H9 (cell line): ENCODE data around the gene ZNF611. TPM values are rescaled to one million over a fixed set of nuclear protein-coding genes. Genes with fewer than 3 reads are reported as not detected.
A peak's percentile ranks its signal among the peaks of the same experiment; 100 is the strongest.

Experiments
- DNase-seq: peaks from one replicate; pipeline ENCODE4 v3.0.0-alpha.2; 2017
- H2AFZ ChIP-seq: one replicate; pipeline ENCODE4 v1.6.1; 2013; ENCODE audit warnings: mild to moderate bottlenecking, low read length, control low read depth, moderate library complexity
- H2AK5ac ChIP-seq: 2 replicates; pipeline ENCODE4 v1.6.1; 2013; ENCODE audit warnings: low read length, control low read depth, mixed read lengths; ENCODE audit not compliant: insufficient read length
- H2BK120ac ChIP-seq: one replicate; pipeline ENCODE4 v1.6.1; 2013; ENCODE audit warnings: low read depth, mild to moderate bottlenecking, low read length, control low read depth, inconsistent platforms; ENCODE audit not compliant: poor library complexity, severe bottlenecking
- H2BK12ac ChIP-seq: 2 replicates; pipeline ENCODE4 v1.6.1; 2013; ENCODE audit warnings: low read length, control low read depth, mixed read lengths, low read depth; ENCODE audit not compliant: insufficient read length
- H2BK15ac ChIP-seq: 2 replicates; pipeline ENCODE4 v1.6.1; 2013; ENCODE audit warnings: low read depth, low read length, control low read depth
- H2BK20ac ChIP-seq: one replicate; pipeline ENCODE4 v1.6.1; 2013; ENCODE audit warnings: low read depth, mild to moderate bottlenecking, low read length, control low read depth, inconsistent platforms; ENCODE audit not compliant: poor library complexity, severe bottlenecking
- H2BK5ac ChIP-seq: 2 replicates; pipeline ENCODE4 v1.6.1; 2013; ENCODE audit warnings: low read length, control low read depth, mixed read lengths; ENCODE audit not compliant: insufficient read length
- H3K14ac ChIP-seq: 2 replicates; pipeline ENCODE4 v1.6.1; 2013; ENCODE audit warnings: low read length, control low read depth; ENCODE audit not compliant: insufficient read depth
- H3K18ac ChIP-seq: 2 replicates; pipeline ENCODE4 v1.6.1; 2013; ENCODE audit warnings: low read depth, mild to moderate bottlenecking, mixed read lengths, low read length, control low read depth; ENCODE audit not compliant: insufficient read length
- H3K23ac ChIP-seq: 2 replicates; pipeline ENCODE4 v1.6.1; 2013; ENCODE audit warnings: low read length, control low read depth, mixed read lengths, low read depth; ENCODE audit not compliant: insufficient read length
- H3K23me2 ChIP-seq: 2 replicates; pipeline ENCODE4 v1.6.1; 2013; ENCODE audit warnings: low read depth, mild to moderate bottlenecking, mixed read lengths, low read length, control low read depth; ENCODE audit not compliant: insufficient read length, poor library complexity, severe bottlenecking
- H3K27ac ChIP-seq: 2 replicates; pipeline ENCODE4 v1.5.1; 2013; ENCODE audit warnings: low read length, control low read depth, mixed read lengths, low read depth; ENCODE audit not compliant: insufficient read length
- H3K27me3 ChIP-seq: 2 replicates; pipeline ENCODE4 v1.6.1; 2013; ENCODE audit warnings: low read length, control low read depth, inconsistent platforms; ENCODE audit not compliant: insufficient read depth
- H3K4ac ChIP-seq: 2 replicates; pipeline ENCODE4 v1.6.1; 2013; ENCODE audit warnings: low read depth, mild to moderate bottlenecking, control low read depth, inconsistent platforms, low read length, moderate library complexity
- H3K4me1 ChIP-seq: 2 replicates; pipeline ENCODE4 v1.6.1; 2013; ENCODE audit warnings: low read length, control low read depth, inconsistent platforms; ENCODE audit not compliant: insufficient read depth
- H3K4me2 ChIP-seq: 2 replicates; pipeline ENCODE4 v1.6.1; 2013; ENCODE audit warnings: low read length, control low read depth, mixed read lengths; ENCODE audit not compliant: insufficient read length, insufficient read depth
- H3K56ac ChIP-seq: 2 replicates; pipeline ENCODE4 v1.6.1; 2013; ENCODE audit warnings: low read depth, mild to moderate bottlenecking, mixed read lengths, low read length, control low read depth; ENCODE audit not compliant: insufficient read length
- H3K79me1 ChIP-seq: 2 replicates; pipeline ENCODE4 v1.6.1; 2013; ENCODE audit warnings: low read depth, mild to moderate bottlenecking, moderate library complexity, low read length, control low read depth, inconsistent platforms; ENCODE audit not compliant: insufficient read depth, poor library complexity, severe bottlenecking
- H3K79me2 ChIP-seq: 2 replicates; pipeline ENCODE4 v1.6.1; 2013; ENCODE audit warnings: low read length, control low read depth, inconsistent platforms; ENCODE audit not compliant: insufficient read depth
- H3K9ac ChIP-seq: 2 replicates; pipeline ENCODE4 v1.6.1; 2013; ENCODE audit warnings: low read length, control low read depth, mixed read lengths; ENCODE audit not compliant: insufficient read length; ENCODE audit errors: extremely low read depth
- H3K9me3 ChIP-seq: one replicate; pipeline ENCODE4 v1.6.1; 2013; ENCODE audit warnings: low read depth, low read length, inconsistent platforms; ENCODE audit not compliant: control insufficient read depth
- H3T11ph ChIP-seq: one replicate; pipeline ENCODE4 v1.6.1; 2013; ENCODE audit warnings: mild to moderate bottlenecking, low read length, control low read depth, inconsistent platforms
- H4K20me1 ChIP-seq: one replicate; pipeline ENCODE4 v1.6.1; 2013; ENCODE audit not compliant: control insufficient read depth, insufficient read length, insufficient read depth
- H4K5ac ChIP-seq: 2 replicates; pipeline ENCODE4 v1.6.1; 2013; ENCODE audit warnings: low read depth, mild to moderate bottlenecking, mixed read lengths, low read length, control low read depth; ENCODE audit not compliant: insufficient read length
- H4K8ac ChIP-seq: replicated peaks from 2 replicates; pipeline ENCODE4 v1.6.1; 2013; ENCODE audit warnings: low read length, control low read depth, mixed read lengths, low read depth; ENCODE audit not compliant: insufficient read length
- H4K91ac ChIP-seq: 2 replicates; pipeline ENCODE4 v1.6.1; 2013; ENCODE audit warnings: low read depth, mild to moderate bottlenecking, moderate library complexity, mixed read lengths, low read length, control low read depth; ENCODE audit not compliant: insufficient read length
- H3K27ac Mint-ChIP-seq, 3 experiments: 2 replicates in 2 of 3; 3 replicates in 1 of 3; pipeline ENCODE4 v1.8.0; 2020 to 2021; ENCODE audit warnings: mixed read lengths in 3 of 3, mild to moderate bottlenecking in 1 of 3, moderate library complexity in 1 of 3
- H3K27me3 Mint-ChIP-seq: 2 replicates; pipeline ENCODE4 v1.8.0; 2021; ENCODE audit warnings: low read depth, mild to moderate bottlenecking, moderate library complexity, mixed read lengths
- H3K36me3 Mint-ChIP-seq, 3 experiments: 2 replicates in 2 of 3; 3 replicates in 1 of 3; pipeline ENCODE4 v1.8.0; 2020 to 2021; ENCODE audit warnings: low read depth in 3 of 3, mixed read lengths in 3 of 3; ENCODE audit not compliant: insufficient read depth in 1 of 3
- H3K4me1 Mint-ChIP-seq, 2 experiments: 2 replicates each; pipeline ENCODE4 v1.8.0; 2020; ENCODE audit warnings: mixed read lengths in 2 of 2
- H3K4me3 Mint-ChIP-seq, 2 experiments: 2 replicates in 1 of 2; 3 replicates in 1 of 2; pipeline ENCODE4 v1.8.0; 2020 to 2021; ENCODE audit warnings: mild to moderate bottlenecking in 2 of 2, mixed read lengths in 2 of 2, moderate library complexity in 1 of 2
- H3K9me3 Mint-ChIP-seq, 2 experiments: 2 replicates in 1 of 2; 3 replicates in 1 of 2; pipeline ENCODE4 v1.8.0; 2020; ENCODE audit warnings: mild to moderate bottlenecking in 2 of 2, mixed read lengths in 2 of 2, moderate library complexity in 1 of 2
- WGBS: extraction: QIAGEN DNeasy Blood & Tissue Kit; methylation state at CpG from one replicate; pipeline ENCODE4 v1.1.7; 2013; ENCODE audit warnings: missing lambda C conversion rate, low lambda C conversion rate, mixed read lengths; ENCODE audit not compliant: insufficient read length; ENCODE audit errors: extremely low coverage; 5-methylcytosine and 5-hydroxymethylcytosine counted together
- total RNA-seq: library from RNA; stranded (reverse); gene quantifications from 2 replicates; pipeline ENCODE4 v1.2.1, GENCODE V29; 2021
- TF ChIP-seq, protein P1 (sequence below): fragments of 200-600 bp; sonication (generic); conservative IDR thresholded peaks from 3 replicates; pipeline ENCODE4 v1.8.0; 2021; ENCODE audit warnings: antibody characterized with exemption, mild to moderate bottlenecking

Gene ZNF611
- total RNA-seq, 1 experiment from 2014 or later: 25.6 TPM

DNA sequence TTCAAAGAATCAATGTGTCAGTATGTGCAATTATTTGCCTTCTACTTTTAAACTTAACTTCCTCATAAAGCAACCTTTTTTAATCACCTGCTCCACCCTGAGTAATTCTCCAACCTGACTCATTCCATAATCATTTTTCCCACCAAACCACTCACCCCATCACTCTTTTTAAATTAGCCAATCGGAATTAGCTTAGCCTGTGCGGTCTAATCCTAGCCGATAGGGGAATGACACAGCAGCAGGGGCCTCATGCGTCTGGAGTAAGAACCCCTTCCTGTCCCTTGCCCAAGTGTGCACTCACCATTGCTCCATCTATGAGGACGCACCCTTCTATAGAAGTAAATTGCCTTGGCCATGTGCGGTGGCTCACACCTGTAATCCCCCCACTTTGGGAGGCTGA lies 69.3 kb downstream of the ZNF611 start:
- no CpG with 5 or more reads among the region's 6 CpGs for WGBS
- H4K91ac ChIP-seq: no peak overlapping the region
- H2BK20ac ChIP-seq: no peak overlapping the region
- no peak overlapping the region for H3K14ac ChIP-seq
- no peak overlapping the region for H2BK15ac ChIP-seq
- no peak overlapping the region for H2BK12ac ChIP-seq
- no peak overlapping the region for H3K9ac ChIP-seq
- no peak overlapping the region for H2AFZ ChIP-seq
- H3K4me2 ChIP-seq: no peak overlapping the region
- Mint-ChIP-seq H3K36me3 (peaks cover under 1 to 4% (median 3%) of the 10 kb centered on the region in 3 experiments; a peak in 4 of 7 replicates), H3K27me3 (no peaks in the 10 kb centered on the region), H3K9me3 (no peaks in the 10 kb centered on the region; a peak in 1 of 5 replicates), H3K27ac (peak overlapping the region in 1 of 3 experiments; percentile 7; a peak in 1 of 7 replicates), H3K4me1 (peaks cover 38% of the 10 kb centered on the region in 2 experiments), H3K4me3 (no peak overlapping the region)
- H3K27ac ChIP-seq: no peak overlapping the region
- no peak overlapping the region for H3K18ac ChIP-seq
- no peaks in the 10 kb centered on the region for H3K9me3 ChIP-seq
- no peaks in the 10 kb centered on the region for H4K20me1 ChIP-seq
- no peak overlapping the region for H4K5ac ChIP-seq
- peaks cover 3% of the 10 kb centered on the region for H3K79me1 ChIP-seq
- H3K79me2 ChIP-seq: no peaks in the 10 kb centered on the region
- no peak for DNase-seq
- H3K27me3 ChIP-seq: no peaks in the 10 kb centered on the region
- no peaks in the 10 kb centered on the region for H3K23me2 ChIP-seq
- no peak overlapping the region for H3T11ph ChIP-seq
- no peak overlapping the region for H2AK5ac ChIP-seq
- TF ChIP-seq, protein P1, sequence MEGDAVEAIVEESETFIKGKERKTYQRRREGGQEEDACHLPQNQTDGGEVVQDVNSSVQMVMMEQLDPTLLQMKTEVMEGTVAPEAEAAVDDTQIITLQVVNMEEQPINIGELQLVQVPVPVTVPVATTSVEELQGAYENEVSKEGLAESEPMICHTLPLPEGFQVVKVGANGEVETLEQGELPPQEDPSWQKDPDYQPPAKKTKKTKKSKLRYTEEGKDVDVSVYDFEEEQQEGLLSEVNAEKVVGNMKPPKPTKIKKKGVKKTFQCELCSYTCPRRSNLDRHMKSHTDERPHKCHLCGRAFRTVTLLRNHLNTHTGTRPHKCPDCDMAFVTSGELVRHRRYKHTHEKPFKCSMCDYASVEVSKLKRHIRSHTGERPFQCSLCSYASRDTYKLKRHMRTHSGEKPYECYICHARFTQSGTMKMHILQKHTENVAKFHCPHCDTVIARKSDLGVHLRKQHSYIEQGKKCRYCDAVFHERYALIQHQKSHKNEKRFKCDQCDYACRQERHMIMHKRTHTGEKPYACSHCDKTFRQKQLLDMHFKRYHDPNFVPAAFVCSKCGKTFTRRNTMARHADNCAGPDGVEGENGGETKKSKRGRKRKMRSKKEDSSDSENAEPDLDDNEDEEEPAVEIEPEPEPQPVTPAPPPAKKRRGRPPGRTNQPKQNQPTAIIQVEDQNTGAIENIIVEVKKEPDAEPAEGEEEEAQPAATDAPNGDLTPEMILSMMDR: no peak
- H2BK5ac ChIP-seq: no peak overlapping the region
- H3K4ac ChIP-seq: no peak overlapping the region
- H3K4me1 ChIP-seq: peaks cover 12% of the 10 kb centered on the region; the same call in 1 of the 2 replicates
- no peak overlapping the region for H3K23ac ChIP-seq
- no peak overlapping the region for H2BK120ac ChIP-seq
- no peak overlapping the region for H4K8ac ChIP-seq
- no peak overlapping the region for H3K56ac ChIP-seq
